Measurements from ENCODE around the gene CCR3.

The CCR3 gene

GRCh38 chr3:46236294-46237054 lies 5.8 kb upstream of the CCR3 start:
- H3K4me3 ChIP-seq (ENCODE audit: low read depth, low read length), result no peak overlapping the region
- peak; percentile 91 for TF ChIP-seq MYC (IDR thresholded peaks at IDR 0.05; ENCODE audit: low read depth, low read length)
- TF ChIP-seq POLR2A (IDR thresholded peaks at IDR 0.05; ENCODE audit: extremely low read depth, insufficient read length), result no peak
- peak; percentile 91 for TF ChIP-seq MAX (IDR thresholded peaks at IDR 0.05; ENCODE audit: low read depth, low read length)
- no peak for TF ChIP-seq CTCF (IDR thresholded peaks at IDR 0.05; ENCODE audit: low read depth, low read length)
- peak; percentile 89 for DNase-seq (ENCODE audit: low read depth)

- H3K4me3 ChIP-seq (ENCODE audit: low read depth, low read length), result no peak overlapping the region
- DNase-seq (ENCODE audit: low read depth), result no peak
- TF ChIP-seq MAX (IDR thresholded peaks at IDR 0.05; ENCODE audit: low read depth, low read length) (no peak), CTCF (IDR thresholded peaks at IDR 0.05; ENCODE audit: low read depth, low read length) (no peak), MYC (IDR thresholded peaks at IDR 0.05; ENCODE audit: low read depth, low read length) (no peak), POLR2A (IDR thresholded peaks at IDR 0.05; ENCODE audit: extremely low read depth, insufficient read length) (no peak)
Observed at GRCh38 chr3:46238386-46238785, 3.9 kb upstream of the CCR3 start.

GRCh38 chr3:46239301-46239938 lies 2.8 kb upstream of the CCR3 start:
- TF ChIP-seq CTCF (IDR thresholded peaks at IDR 0.05; ENCODE audit: low read depth, low read length) (no peak), MAX (IDR thresholded peaks at IDR 0.05; ENCODE audit: low read depth, low read length) (peak; percentile 52; the same call in 1 of the 2 replicates), MYC (IDR thresholded peaks at IDR 0.05; ENCODE audit: low read depth, low read length) (no peak)
- DNase-seq (ENCODE audit: low read depth), result peak; percentile 52

DNA sequence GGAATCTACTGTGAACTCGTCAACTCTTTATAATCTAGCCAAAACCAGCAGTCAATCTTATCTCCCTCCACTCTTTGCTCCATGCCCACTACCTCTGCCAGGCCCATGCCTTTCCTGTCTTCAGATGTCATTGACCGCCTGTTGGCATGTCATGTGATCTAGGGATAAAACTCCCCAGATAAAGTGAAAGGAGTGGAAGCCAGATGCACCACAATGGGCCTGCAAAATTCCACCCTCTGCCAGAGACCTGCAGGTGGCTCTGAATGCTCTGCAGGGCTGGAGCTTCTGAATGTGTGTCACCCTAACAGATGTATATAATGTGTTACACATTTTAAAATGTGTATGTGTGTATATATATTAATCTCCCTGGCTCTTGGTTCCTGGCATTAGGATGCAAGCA lies 2.3 kb upstream of the CCR3 start:
- no peak for DNase-seq (ENCODE audit: low read depth)
- TF ChIP-seq MYC (IDR thresholded peaks at IDR 0.05; ENCODE audit: low read depth, low read length) (no peak), POLR2A (IDR thresholded peaks at IDR 0.05; ENCODE audit: extremely low read depth, insufficient read length) (no peak), CTCF (IDR thresholded peaks at IDR 0.05; ENCODE audit: low read depth, low read length) (no peak), MAX (IDR thresholded peaks at IDR 0.05; ENCODE audit: low read depth, low read length) (no peak)
- H3K4me3 ChIP-seq (ENCODE audit: low read depth, low read length), result no peak overlapping the region

More at GRCh38 chr3:46239301-46239938, 2.8 kb upstream of the CCR3 start:
- no peak overlapping the region for H3K4me3 ChIP-seq (ENCODE audit: low read depth, low read length)

- no peak overlapping the region for H3K4me3 ChIP-seq (ENCODE audit: low read depth, low read length)
- TF ChIP-seq MYC (IDR thresholded peaks at IDR 0.05; ENCODE audit: low read depth, low read length) (no peak), MAX (IDR thresholded peaks at IDR 0.05; ENCODE audit: low read depth, low read length) (no peak), POLR2A (IDR thresholded peaks at IDR 0.05; ENCODE audit: extremely low read depth, insufficient read length) (no peak), CTCF (IDR thresholded peaks at IDR 0.05; ENCODE audit: low read depth, low read length) (no peak)
- no peak for DNase-seq (ENCODE audit: low read depth)
Observed at GRCh38 chr3:46243560-46243959, 1.3 kb downstream of the CCR3 start.
